RWPE1 (cell line): ENCODE results near the gene TRPM6.

ENCODE experiments used
- CTCF ChIA-PET: fragments of 350-600 bp; sonication (Branson Sonifier 250); formaldehyde crosslinking; extraction: SDS; loops from one replicate; lab custom pipeline; 2021; lab: Yijun Ruan, JAX
- POLR2A ChIA-PET: fragments of 400-600 bp; formaldehyde crosslinking; extraction: SDS; loops from one replicate; lab custom pipeline; 2020; ENCODE audit warnings: antibody characterized with exemption; ENCODE audit not compliant: low non-redundant PET; lab: Yijun Ruan, JAX
- DNase-seq: peaks from one replicate; pipeline ENCODE4 v3.0.0; 2012; ENCODE audit warnings: low spot score
- H3K27ac ChIP-seq: fragments of 450-650 bp; 2 replicates; pipeline ENCODE4 v1.5.1; 2017
- TF ChIP-seq, protein P1 (sequence below): fragments of 450-650 bp; conservative IDR thresholded peaks from 2 replicates; pipeline ENCODE4 v1.5.1; 2017; ENCODE audit warnings: low read depth, mild to moderate bottlenecking

The TRPM6 gene

DNA sequence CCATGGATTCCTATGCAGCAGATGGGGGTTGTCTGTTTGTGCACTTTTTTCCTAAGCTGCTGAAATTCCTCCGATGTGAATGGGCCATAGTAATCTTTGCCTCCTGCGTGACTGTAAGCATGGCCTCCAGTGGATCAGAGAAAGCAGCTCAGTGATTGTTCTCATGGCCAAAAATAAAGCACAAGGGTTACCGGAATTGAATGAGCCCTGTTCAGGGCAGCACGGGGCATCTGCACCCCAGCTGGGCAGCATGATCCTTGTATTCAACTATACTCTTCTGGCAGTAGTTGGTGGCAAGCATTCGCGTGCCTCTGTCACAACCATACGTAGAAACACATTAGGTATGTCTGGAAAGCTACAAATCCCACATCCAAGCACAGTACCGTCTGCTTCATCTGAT, 196.7 kb downstream of the TRPM6 start:
- ChIA-PET CTCF (no interaction called here), POLR2A (no interaction called here)
- no peak for DNase-seq
- no peak overlapping the region for H3K27ac ChIP-seq
- TF ChIP-seq, protein P1, sequence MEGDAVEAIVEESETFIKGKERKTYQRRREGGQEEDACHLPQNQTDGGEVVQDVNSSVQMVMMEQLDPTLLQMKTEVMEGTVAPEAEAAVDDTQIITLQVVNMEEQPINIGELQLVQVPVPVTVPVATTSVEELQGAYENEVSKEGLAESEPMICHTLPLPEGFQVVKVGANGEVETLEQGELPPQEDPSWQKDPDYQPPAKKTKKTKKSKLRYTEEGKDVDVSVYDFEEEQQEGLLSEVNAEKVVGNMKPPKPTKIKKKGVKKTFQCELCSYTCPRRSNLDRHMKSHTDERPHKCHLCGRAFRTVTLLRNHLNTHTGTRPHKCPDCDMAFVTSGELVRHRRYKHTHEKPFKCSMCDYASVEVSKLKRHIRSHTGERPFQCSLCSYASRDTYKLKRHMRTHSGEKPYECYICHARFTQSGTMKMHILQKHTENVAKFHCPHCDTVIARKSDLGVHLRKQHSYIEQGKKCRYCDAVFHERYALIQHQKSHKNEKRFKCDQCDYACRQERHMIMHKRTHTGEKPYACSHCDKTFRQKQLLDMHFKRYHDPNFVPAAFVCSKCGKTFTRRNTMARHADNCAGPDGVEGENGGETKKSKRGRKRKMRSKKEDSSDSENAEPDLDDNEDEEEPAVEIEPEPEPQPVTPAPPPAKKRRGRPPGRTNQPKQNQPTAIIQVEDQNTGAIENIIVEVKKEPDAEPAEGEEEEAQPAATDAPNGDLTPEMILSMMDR: no peak

DNA sequence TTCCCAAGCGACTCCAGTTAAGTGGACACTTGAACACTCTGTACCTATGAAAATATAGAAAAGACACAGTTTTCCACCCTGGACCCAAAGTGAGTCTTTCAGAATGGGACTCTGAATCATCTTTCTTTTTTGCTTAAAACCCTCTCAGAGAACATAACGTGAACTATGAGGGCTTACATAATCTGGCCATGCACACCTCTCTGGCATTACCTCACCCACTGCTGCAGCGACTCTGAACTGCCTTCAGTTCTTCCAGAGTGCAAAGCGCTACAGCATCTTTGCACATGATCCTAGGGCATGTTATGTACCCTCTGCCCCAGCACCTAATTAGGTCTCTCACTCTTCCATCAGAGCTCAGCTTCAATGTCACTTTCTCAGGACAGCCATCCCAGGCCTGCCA, 204.4 kb downstream of the TRPM6 start:
- POLR2A ChIA-PET: no interaction called here
- TF ChIP-seq, protein P1: no peak
- CTCF ChIA-PET: interaction anchor here (0.6 to 0.7 kb wide), 2 partner anchors 17 to 61 kb away, joined by 3 to 4 read pairs; no protein-coding TSS in a partner anchor

DNA sequence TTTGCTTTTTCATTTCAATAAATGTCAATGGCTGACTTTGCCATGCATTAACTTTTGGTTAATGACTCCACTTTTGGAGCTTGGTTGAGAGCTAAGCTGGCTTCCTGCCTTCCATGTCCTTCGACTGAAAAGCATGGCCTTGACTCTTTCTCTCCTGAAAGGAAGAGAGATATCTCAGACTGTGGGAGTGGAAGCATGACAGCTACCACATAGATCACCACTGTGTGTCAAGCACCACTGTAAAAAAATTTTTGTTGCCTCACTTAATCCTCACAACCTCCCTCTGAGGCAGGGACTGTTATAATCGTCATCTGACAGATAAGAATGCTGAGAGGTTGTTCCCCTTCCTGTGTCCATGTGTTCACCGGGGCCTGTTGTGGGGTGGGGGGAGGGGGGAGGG, 205.8 kb downstream of the TRPM6 start:
- TF ChIP-seq, protein P1: no peak
- H3K27ac ChIP-seq: no peak overlapping the region
- DNase-seq: no peak
- ChIA-PET POLR2A (no interaction called here), CTCF (no interaction called here)

More for the DNA sequence above, 204.4 kb downstream of the TRPM6 start:
- no peak overlapping the region for H3K27ac ChIP-seq
- DNase-seq: no peak

DNA sequence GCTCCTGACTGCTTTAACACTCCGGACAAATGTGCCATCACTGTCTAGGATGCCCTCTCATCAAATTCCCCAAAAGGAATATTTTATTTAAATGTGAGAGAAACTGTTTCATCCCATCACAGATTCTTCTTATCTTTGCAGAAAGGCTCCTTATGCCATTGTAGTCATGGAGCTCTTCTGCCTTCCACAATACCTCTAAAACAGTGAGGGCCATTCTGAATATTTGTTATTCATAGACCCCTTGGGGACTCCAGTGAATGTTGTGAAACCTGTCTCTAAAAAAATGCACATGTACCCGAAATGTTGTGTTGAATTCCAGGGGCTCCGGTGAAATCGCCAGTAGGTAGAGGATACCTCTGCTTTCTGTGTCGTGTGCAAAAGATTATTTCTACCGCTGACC, 213.6 kb downstream of the TRPM6 start:
- CTCF ChIA-PET: no interaction called here

More for the DNA sequence above, 213.6 kb downstream of the TRPM6 start:
- TF ChIP-seq, protein P1: no peak
- DNase-seq: no peak
- H3K27ac ChIP-seq: no peak overlapping the region
- POLR2A ChIA-PET: no interaction called here
